GM23338 (cell line): ENCODE measurements around the gene TARS3. TPM values are rescaled to one million over a fixed set of nuclear protein-coding genes. Genes with fewer than 3 reads are reported as not detected.

Experiments
- ATAC-seq: fragments of 200-7000 bp; cut with Tn5 transposase; 3 replicates; pipeline ENCODE4 v1.9.1; 2020
- DNase-seq: peaks from one replicate; pipeline ENCODE4 v3.0.0-alpha.2; 2015; ENCODE audit warnings: low spot score
- H2AFZ ChIP-seq: fragments of 200-600 bp; sonication (generic); 2 replicates; pipeline ENCODE4 v1.8.0; 2016; ENCODE audit warnings: antibody characterized with exemption, mild to moderate bottlenecking, moderate library complexity
- H3F3A ChIP-seq: fragments of 200-600 bp; sonication (generic); replicated peaks from 2 replicates; pipeline ENCODE4 v1.8.0; 2017; ENCODE audit warnings: antibody characterized with exemption, mixed run types, low read depth
- H3K27ac ChIP-seq: fragments of 200-600 bp; sonication (generic); 2 replicates; pipeline ENCODE4 v1.6.1; 2016; ENCODE audit warnings: low read depth
- H3K27me3 ChIP-seq: fragments of 200-600 bp; sonication (generic); 2 replicates; pipeline ENCODE4 v1.8.0; 2016; ENCODE audit warnings: mild to moderate bottlenecking, mixed run types, moderate library complexity; ENCODE audit not compliant: insufficient read depth
- H3K36me3 ChIP-seq: fragments of 200-600 bp; sonication (generic); 2 replicates; pipeline ENCODE4 v1.8.0; 2016; ENCODE audit warnings: mild to moderate bottlenecking; ENCODE audit not compliant: insufficient read depth
- H3K4me1 ChIP-seq: fragments of 200-600 bp; sonication (generic); 2 replicates; pipeline ENCODE4 v1.8.0; 2016; ENCODE audit warnings: mild to moderate bottlenecking, moderate library complexity; ENCODE audit not compliant: insufficient read depth
- H3K4me2 ChIP-seq: fragments of 200-600 bp; sonication (generic); 2 replicates; pipeline ENCODE4 v1.7.1; 2017; ENCODE audit warnings: mixed run types
- H3K4me3 ChIP-seq: fragments of 200-600 bp; sonication (generic); 2 replicates; pipeline ENCODE4 v1.6.1; 2016; ENCODE audit warnings: mixed run types
- H3K79me2 ChIP-seq: fragments of 200-600 bp; sonication (generic); replicated peaks from 2 replicates; pipeline ENCODE4 v1.8.0; 2017; ENCODE audit warnings: mild to moderate bottlenecking; ENCODE audit not compliant: insufficient read depth
- H3K9me2 ChIP-seq: fragments of 200-600 bp; sonication (generic); 2 replicates; pipeline ENCODE4 v1.8.0; 2017; ENCODE audit not compliant: insufficient read depth
- H4K20me1 ChIP-seq: fragments of 200-600 bp; sonication (generic); replicated peaks from 2 replicates; pipeline ENCODE4 v1.8.0; 2017; ENCODE audit warnings: mild to moderate bottlenecking; ENCODE audit not compliant: insufficient read depth
- H3K27ac Mint-ChIP-seq: 2 replicates; pipeline ENCODE4 v1.8.0; 2020; ENCODE audit warnings: inconsistent platforms, mild to moderate bottlenecking, moderate library complexity, mixed read lengths
- H3K27me3 Mint-ChIP-seq: 3 replicates; pipeline ENCODE4 v1.8.0; 2022; ENCODE audit warnings: low read depth, mild to moderate bottlenecking, moderate library complexity, mixed read lengths, inconsistent platforms; ENCODE audit not compliant: insufficient read depth, poor library complexity
- H3K36me3 Mint-ChIP-seq: 3 replicates; pipeline ENCODE4 v1.8.0; 2021; ENCODE audit warnings: low read depth, mild to moderate bottlenecking, inconsistent platforms, moderate library complexity, mixed read lengths
- H3K4me1 Mint-ChIP-seq: 3 replicates; pipeline ENCODE4 v1.8.0; 2020; ENCODE audit warnings: mild to moderate bottlenecking, inconsistent platforms, mixed read lengths
- H3K4me3 Mint-ChIP-seq: 3 replicates; pipeline ENCODE4 v1.8.0; 2021; ENCODE audit warnings: moderate library complexity, mild to moderate bottlenecking, inconsistent platforms, mixed read lengths
- H3K9me3 Mint-ChIP-seq: 3 replicates; pipeline ENCODE4 v1.8.0; 2020; ENCODE audit warnings: moderate library complexity, mild to moderate bottlenecking, inconsistent platforms, mixed read lengths
- CREB1 ChIP-seq: fragments of 250-450 bp; sonication (Bioruptor Pico); IDR thresholded peaks from 2 replicates; pipeline ENCODE4 v1.5.0; 2020; ENCODE audit warnings: low read depth, mild to moderate bottlenecking, moderate library complexity
- EZH2 ChIP-seq: fragments of 200-600 bp; sonication (generic); IDR thresholded peaks from one replicate; pipeline ENCODE4 v1.8.0; 2017; ENCODE audit warnings: antibody characterized with exemption, mild to moderate bottlenecking, low read depth; ENCODE audit not compliant: unreplicated experiment
- EZH2phosphoT487 ChIP-seq: fragments of 200-600 bp; sonication (generic); IDR thresholded peaks from one replicate; pipeline ENCODE4 v1.8.1; 2018; ENCODE audit warnings: antibody characterized with exemption; ENCODE audit not compliant: unreplicated experiment
- POLR2AphosphoS5 ChIP-seq: IDR thresholded peaks from 2 replicates; pipeline ENCODE4 v1.6.1; 2016; ENCODE audit warnings: antibody characterized with exemption, low read depth
- ZNF331 ChIP-seq: fragments of 250-450 bp; sonication (Bioruptor Pico); IDR thresholded peaks from 2 replicates; pipeline ENCODE4 v1.5.0; 2020; ENCODE audit warnings: low read depth, mild to moderate bottlenecking, moderate library complexity
- long read RNA-seq: library from polyadenylated mRNA; unstranded; transcript quantifications from one replicate; pipeline ENCODE4 v2.0.0, GENCODE V29; 2020; ENCODE audit not compliant: unreplicated experiment
- polyA plus RNA-seq: library from polyadenylated mRNA; unstranded; fragments of >200 nt; fragmentation: Nextera tagmentation; extraction: Ambion mirVana; gene quantifications from 2 replicates; pipeline ENCODE4 v1.2.1, GENCODE V29; 2016
- total RNA-seq: library from RNA; depleted of rRNA; stranded (reverse); fragments of >200 nt; shearing (Covaris generic); gene quantifications from 2 replicates; pipeline ENCODE4 v1.2.3, GENCODE V29; 2014; rRNA removed
- TF ChIP-seq, protein P1 (sequence below): IDR thresholded peaks from one replicate; pipeline ENCODE4 v1.6.1; 2018; ENCODE audit warnings: antibody characterized with exemption; ENCODE audit not compliant: unreplicated experiment
- TF ChIP-seq, protein P2 (sequence below), 2 experiments: fragments of 200-600 bp in 1 of 2; sonication (generic) in 1 of 2; conservative IDR thresholded peaks; 2 replicates each; pipeline versions ENCODE4 v1.5.1 to v1.6.1; 2016 to 2017; ENCODE audit warnings: antibody characterized with exemption in 2 of 2, low read depth in 2 of 2, mild to moderate bottlenecking in 2 of 2, moderate library complexity in 1 of 2

The TARS3 gene
- total RNA-seq = 15.4 and 16.5 TPM in 2 replicates
- polyA plus RNA-seq = 12.7 and 13.0 TPM in 2 replicates
- long read RNA-seq, partial matches to known transcripts = 18 of 20 reads
- long read RNA-seq, other reads (novel, unspliced or antisense) = 1 of 20 reads

DNA sequence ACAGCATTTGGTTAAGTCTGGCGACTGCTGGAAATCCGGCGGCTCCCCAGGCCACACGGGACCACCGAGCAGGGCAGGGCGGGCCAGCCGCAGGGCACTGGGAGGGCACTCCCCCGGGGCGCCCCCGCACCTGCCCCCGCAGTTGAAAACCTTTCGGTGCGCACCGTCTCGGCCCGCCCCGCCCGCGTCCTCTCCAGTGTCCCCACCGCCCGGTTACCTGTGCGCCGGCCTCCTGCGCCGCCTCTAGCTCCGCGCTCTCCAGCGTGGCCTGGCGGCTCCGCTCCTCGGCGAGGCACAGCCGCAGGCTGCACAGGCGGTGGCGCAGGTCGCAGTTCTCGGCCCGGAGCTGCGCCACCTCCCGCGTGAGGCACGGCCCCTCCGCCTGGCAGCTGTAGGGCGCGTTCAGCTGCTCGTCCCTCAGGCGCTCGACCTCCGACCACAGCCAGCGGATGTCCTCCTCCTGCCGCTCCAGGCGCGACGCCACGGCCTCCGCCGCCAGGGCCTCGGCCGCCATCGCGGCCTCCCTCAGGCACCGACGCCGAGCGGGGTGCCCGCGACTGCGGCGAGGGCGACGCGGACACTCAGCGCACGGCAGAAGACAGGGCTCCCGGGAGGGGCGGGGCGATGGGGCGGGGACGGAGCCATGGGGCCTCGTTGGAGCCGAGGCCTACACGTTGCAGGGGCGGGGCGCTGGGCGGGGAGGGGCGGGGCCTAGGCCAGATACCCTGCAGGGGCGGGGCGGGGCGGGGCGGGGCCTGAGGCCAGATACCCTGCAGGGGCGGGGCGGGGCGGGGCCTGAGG, at the start of gene TARS3:
Gene TARS3 (minus strand): TSS at position 600 of the 801 bp plus-strand sequence. CDS start 86 bp downstream, at position 514.
- Histone ChIP-seq H3K4me3 (peak within 1 kb of the TSS; percentile 87), H3K4me1 (peaks cover 12% of the 10 kb centered on the region), H3K4me2 (peak within 1 kb of the TSS; percentile 93), H3K9me2 (no peaks in the 10 kb centered on the region), H2AFZ (peak within 1 kb of the TSS; percentile 99), H3K79me2 (no peaks in the 10 kb centered on the region), H3K27me3 (no peaks in the 10 kb centered on the region), H4K20me1 (no peaks in the 10 kb centered on the region; the same call in 1 of the 2 replicates), H3K27ac (peak within 1 kb of the TSS; percentile 26; the same call in 1 of the 2 replicates), H3K36me3 (peaks cover 11% of the 10 kb centered on the region), H3F3A (no peaks in the 10 kb centered on the region)
- H3K4me1 Mint-ChIP-seq = peaks cover 3% of the 10 kb centered on the region; the same call in 2 of the 3 replicates
- H3K36me3 Mint-ChIP-seq = peaks cover 17% of the 10 kb centered on the region
- H3K9me3 Mint-ChIP-seq = no peaks in the 10 kb centered on the region
- TF ChIP-seq ZNF331 = no peak
- TF ChIP-seq CREB1 (CRISPR knock-in tag) = peak; percentile 74
- no peak for TF ChIP-seq EZH2phosphoT487
- TF ChIP-seq, protein P1, sequence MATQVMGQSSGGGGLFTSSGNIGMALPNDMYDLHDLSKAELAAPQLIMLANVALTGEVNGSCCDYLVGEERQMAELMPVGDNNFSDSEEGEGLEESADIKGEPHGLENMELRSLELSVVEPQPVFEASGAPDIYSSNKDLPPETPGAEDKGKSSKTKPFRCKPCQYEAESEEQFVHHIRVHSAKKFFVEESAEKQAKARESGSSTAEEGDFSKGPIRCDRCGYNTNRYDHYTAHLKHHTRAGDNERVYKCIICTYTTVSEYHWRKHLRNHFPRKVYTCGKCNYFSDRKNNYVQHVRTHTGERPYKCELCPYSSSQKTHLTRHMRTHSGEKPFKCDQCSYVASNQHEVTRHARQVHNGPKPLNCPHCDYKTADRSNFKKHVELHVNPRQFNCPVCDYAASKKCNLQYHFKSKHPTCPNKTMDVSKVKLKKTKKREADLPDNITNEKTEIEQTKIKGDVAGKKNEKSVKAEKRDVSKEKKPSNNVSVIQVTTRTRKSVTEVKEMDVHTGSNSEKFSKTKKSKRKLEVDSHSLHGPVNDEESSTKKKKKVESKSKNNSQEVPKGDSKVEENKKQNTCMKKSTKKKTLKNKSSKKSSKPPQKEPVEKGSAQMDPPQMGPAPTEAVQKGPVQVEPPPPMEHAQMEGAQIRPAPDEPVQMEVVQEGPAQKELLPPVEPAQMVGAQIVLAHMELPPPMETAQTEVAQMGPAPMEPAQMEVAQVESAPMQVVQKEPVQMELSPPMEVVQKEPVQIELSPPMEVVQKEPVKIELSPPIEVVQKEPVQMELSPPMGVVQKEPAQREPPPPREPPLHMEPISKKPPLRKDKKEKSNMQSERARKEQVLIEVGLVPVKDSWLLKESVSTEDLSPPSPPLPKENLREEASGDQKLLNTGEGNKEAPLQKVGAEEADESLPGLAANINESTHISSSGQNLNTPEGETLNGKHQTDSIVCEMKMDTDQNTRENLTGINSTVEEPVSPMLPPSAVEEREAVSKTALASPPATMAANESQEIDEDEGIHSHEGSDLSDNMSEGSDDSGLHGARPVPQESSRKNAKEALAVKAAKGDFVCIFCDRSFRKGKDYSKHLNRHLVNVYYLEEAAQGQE = peak; percentile 18
- no peak for TF ChIP-seq EZH2
- TF ChIP-seq, protein P2, sequence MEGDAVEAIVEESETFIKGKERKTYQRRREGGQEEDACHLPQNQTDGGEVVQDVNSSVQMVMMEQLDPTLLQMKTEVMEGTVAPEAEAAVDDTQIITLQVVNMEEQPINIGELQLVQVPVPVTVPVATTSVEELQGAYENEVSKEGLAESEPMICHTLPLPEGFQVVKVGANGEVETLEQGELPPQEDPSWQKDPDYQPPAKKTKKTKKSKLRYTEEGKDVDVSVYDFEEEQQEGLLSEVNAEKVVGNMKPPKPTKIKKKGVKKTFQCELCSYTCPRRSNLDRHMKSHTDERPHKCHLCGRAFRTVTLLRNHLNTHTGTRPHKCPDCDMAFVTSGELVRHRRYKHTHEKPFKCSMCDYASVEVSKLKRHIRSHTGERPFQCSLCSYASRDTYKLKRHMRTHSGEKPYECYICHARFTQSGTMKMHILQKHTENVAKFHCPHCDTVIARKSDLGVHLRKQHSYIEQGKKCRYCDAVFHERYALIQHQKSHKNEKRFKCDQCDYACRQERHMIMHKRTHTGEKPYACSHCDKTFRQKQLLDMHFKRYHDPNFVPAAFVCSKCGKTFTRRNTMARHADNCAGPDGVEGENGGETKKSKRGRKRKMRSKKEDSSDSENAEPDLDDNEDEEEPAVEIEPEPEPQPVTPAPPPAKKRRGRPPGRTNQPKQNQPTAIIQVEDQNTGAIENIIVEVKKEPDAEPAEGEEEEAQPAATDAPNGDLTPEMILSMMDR (conservative IDR thresholded peaks at IDR 0.05; ENCODE audit: low read depth in 2 of 2) = peak in 1 of 2 experiments; percentile 21; a peak in 1 of 4 replicates
- TF ChIP-seq POLR2AphosphoS5 = peak; percentile 96
- no peak within 1 kb of the TSS; the same call in 1 of the 2 replicates for H3K27ac Mint-ChIP-seq
- peak within 1 kb of the TSS; percentile 83 for H3K4me3 Mint-ChIP-seq
- H3K27me3 Mint-ChIP-seq = no peaks in the 10 kb centered on the region
- ATAC-seq (peak; percentile 95), DNase-seq (peak; percentile 93)
